Measurements from ENCODE around the gene SLC43A3. TPM values are rescaled to one million over a fixed set of nuclear protein-coding genes. Genes with fewer than 3 reads are reported as not detected.

SLC43A3 gene
- total and polyA plus RNA-seq, 2 donors (not counting 3 experiments of a cell fraction or from before 2014, with no cell fraction given) = 68.9 to 104 TPM

DNA sequence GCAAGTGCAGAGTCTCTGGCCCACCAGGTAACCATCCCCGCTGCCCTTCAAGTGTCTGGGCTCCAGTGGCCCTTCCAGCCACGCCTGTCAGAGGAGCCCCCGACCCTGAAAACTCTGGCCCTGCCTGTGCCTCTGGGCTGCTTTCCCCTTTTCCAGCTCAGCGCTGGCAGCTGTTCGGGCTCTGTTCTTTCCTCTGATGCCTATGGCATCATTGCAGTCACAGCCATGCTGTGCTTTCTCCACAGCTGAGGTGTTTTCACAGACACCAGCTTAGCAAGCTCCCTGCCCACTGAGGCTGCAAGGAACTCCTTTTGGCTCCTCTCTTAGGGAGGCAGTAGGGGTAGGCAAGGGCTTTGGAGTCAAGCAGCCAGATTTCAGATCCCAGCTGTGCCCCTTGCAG, 67.5 kb downstream of the SLC43A3 start:
- no peak overlapping the region for H3K9ac ChIP-seq (replicated peaks; ENCODE audit: extremely low read depth, insufficient read depth, low read length)
- no peak overlapping the region for H3K4me3 ChIP-seq (replicated peaks in 1 of 3; ENCODE audit: insufficient read depth in 1 of 3, low read depth in 1 of 3, low read length in 3 of 3)
- no peaks in the 10 kb centered on the region for H3K79me2 ChIP-seq (ENCODE audit: control insufficient read depth, insufficient read depth, low read length)
- no peak overlapping the region for H2AFZ ChIP-seq (ENCODE audit: low read depth, low read length)
- H3K27ac ChIP-seq (ENCODE audit: insufficient read depth, low read depth, low read length) = no peak overlapping the region
- H3K9me1 ChIP-seq (replicated peaks; ENCODE audit: control insufficient read depth, extremely low read depth, insufficient read depth, low read length) = no peaks in the 10 kb centered on the region
- H3K9me3 ChIP-seq (replicated peaks; ENCODE audit: control insufficient read depth, insufficient read depth, low read length) = no peaks in the 10 kb centered on the region
- no peak overlapping the region for H3K4me2 ChIP-seq (ENCODE audit: insufficient read depth, low read length)
- no peak for FAIRE-seq
- DNase-seq (ENCODE audit: low read depth, low spot score) = no peak
- dilution Hi-C loops (cut with MboI; ENCODE audit: extremely low pct_ligation_motif_present, low sequenced_read_pairs) (no loop called here), intact Hi-C loops (cut with micrococcal nuclease) (no loop called here)
- H4K20me1 ChIP-seq (replicated peaks; ENCODE audit: control insufficient read depth, extremely low read depth, insufficient read depth, low read length) = no peaks in the 10 kb centered on the region
- TF ChIP-seq POLR2A (IDR thresholded peaks at IDR 0.05; ENCODE audit: low read depth, low read length) = no peak
- no peak for TF ChIP-seq MYC (IDR thresholded peaks at IDR 0.05; ENCODE audit: low read depth, low read length)
- TF ChIP-seq GATA2 (IDR thresholded peaks at IDR 0.05; ENCODE audit: insufficient read depth, insufficient read length, low read depth, low read length) = no peak
- no peak for TF ChIP-seq FOS (IDR thresholded peaks at IDR 0.05; ENCODE audit: borderline replicate concordance, insufficient read depth, low read length)
- TF ChIP-seq, protein P1, sequence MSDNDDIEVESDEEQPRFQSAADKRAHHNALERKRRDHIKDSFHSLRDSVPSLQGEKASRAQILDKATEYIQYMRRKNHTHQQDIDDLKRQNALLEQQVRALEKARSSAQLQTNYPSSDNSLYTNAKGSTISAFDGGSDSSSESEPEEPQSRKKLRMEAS (IDR thresholded peaks at IDR 0.05; ENCODE audit: insufficient read depth, insufficient read length) = no peak
- TF ChIP-seq JUN (IDR thresholded peaks at IDR 0.05; ENCODE audit: borderline replicate concordance, insufficient read depth, insufficient read length, low read depth) = no peak
- TF ChIP-seq POLR2AphosphoS5 (IDR thresholded peaks at IDR 0.05; ENCODE audit: insufficient read depth, low read depth, low read length) = no peak
- TF ChIP-seq CTCF (IDR thresholded peaks at IDR 0.05; ENCODE audit: extremely low read depth in 1 of 2, insufficient read depth in 1 of 2, low read depth in 1 of 2, low read length in 2 of 2) = no peak
- TF ChIP-seq EZH2 (IDR thresholded peaks at IDR 0.05; ENCODE audit: borderline replicate concordance, low read depth, low read length, severe bottlenecking) = no peak
- POLR2A ChIA-PET = no interaction called here
- no peaks in the 10 kb centered on the region for H3K4me1 ChIP-seq (ENCODE audit: control insufficient read depth, extremely low read depth, insufficient read depth, low read length)
- H3K27me3 ChIP-seq (ENCODE audit: control insufficient read depth in 2 of 2, insufficient read depth in 2 of 2, low read length in 2 of 2) = peaks cover 0 to 5% of the 10 kb centered on the region in 2 experiments
- no peaks in the 10 kb centered on the region for H3K36me3 ChIP-seq (ENCODE audit: control insufficient read depth in 2 of 2, extremely low read depth in 1 of 2, insufficient read depth in 2 of 2, low read length in 2 of 2)
- no TSS peak for BruUV-seq (replicated peaks)
- CTCF ChIA-PET = interaction anchor here (1.1 to 2.7 kb wide), 4 partner anchors 9 to 99 kb away, joined by 3 to 13 read pairs (median 4); no protein-coding TSS in a partner anchor
